HepG2 (cell line): ENCODE measurements around the gene SLC26A4. TPM values are rescaled to one million over a fixed set of nuclear protein-coding genes. Genes with fewer than 3 reads are reported as not detected.

Experiments
- ATAC-seq: fragments of 200-7000 bp; cut with Tn5 transposase; 3 replicates; pipeline ENCODE4 v1.9.1; 2020; ENCODE audit warnings: mild to moderate bottlenecking, moderate library complexity
- BruUV-seq: library from RNA; stranded (reverse); fragments of 400-500 nt; replicated peaks from 2 replicates; lab custom pipeline; 2021; lab: Mats Ljungman, UMichigan
- CTCF ChIA-PET: fragments of 300-600 bp; formaldehyde crosslinking; extraction: SDS; loops from one replicate; lab custom pipeline; 2021; ENCODE audit warnings: low total read pairs, inconsistent platforms, low intra/inter-chr PET ratio; lab: Yijun Ruan, JAX
- POLR2A ChIA-PET: fragments of 350-600 bp; sonication (Branson Sonifier 250); formaldehyde crosslinking; loops from one replicate; lab custom pipeline; 2020; ENCODE audit warnings: antibody characterized with exemption, inconsistent platforms; lab: Yijun Ruan, JAX
- DNase-seq: peaks from one replicate; pipeline ENCODE4 v3.0.0-alpha.2; 2015; ENCODE audit warnings: low spot score
- FAIRE-seq: peaks from 3 replicates; lab custom pipeline; 2011; peaks lifted over from hg19 to GRCh38; lab: Jason Lieb, UNC
- H2AFZ ChIP-seq: one replicate; pipeline ENCODE4 v1.6.1; 2011; ENCODE audit warnings: low read length, inconsistent platforms
- H3K27ac ChIP-seq: fragments of 300-600 bp; 3 replicates; pipeline ENCODE4 v1.8.0; 2011; ENCODE audit warnings: mixed run types, mild to moderate bottlenecking, mixed read lengths, low read length, inconsistent platforms; ENCODE audit not compliant: insufficient read depth; ENCODE audit errors: extremely low read length
- H3K27me3 ChIP-seq, 2 experiments: fragments of 200-600 bp in 1 of 2; 2 replicates in 1 of 2; 3 replicates in 1 of 2; pipeline versions ENCODE4 v1.6.0 to v1.8.0; 2011; ENCODE audit warnings: low read length in 2 of 2, mild to moderate bottlenecking in 2 of 2, moderate library complexity in 2 of 2, inconsistent platforms in 1 of 2; ENCODE audit not compliant: insufficient read depth in 2 of 2, control insufficient read depth in 1 of 2
- H3K36me3 ChIP-seq, 2 experiments: fragments of 200-600 bp in 1 of 2; replicated peaks in 1 of 2; 2 replicates in 1 of 2; 3 replicates in 1 of 2; pipeline versions ENCODE4 v1.5.1 to v1.8.0; 2011; ENCODE audit warnings: low read length in 2 of 2, inconsistent platforms in 1 of 2; ENCODE audit not compliant: insufficient read depth in 2 of 2, control insufficient read depth in 1 of 2
- H3K4me1 ChIP-seq: 2 replicates; pipeline ENCODE4 v1.5.1; 2012; ENCODE audit warnings: low read length, inconsistent platforms; ENCODE audit not compliant: insufficient read depth
- H3K4me2 ChIP-seq: 2 replicates; pipeline ENCODE4 v1.6.0; 2011; ENCODE audit warnings: low read depth, low read length, inconsistent platforms
- H3K4me3 ChIP-seq, 3 experiments: fragments of 200-600 bp in 1 of 3; sonication (generic), shearing (Covaris generic) in 1 of 3; replicated peaks in 1 of 3; 2 replicates each; pipeline ENCODE4 v1.5.1; 2011 to 2016; ENCODE audit warnings: low read length in 3 of 3, inconsistent platforms in 2 of 3, low read depth in 2 of 3, mild to moderate bottlenecking in 2 of 3, control low read depth in 1 of 3, mixed read lengths in 1 of 3; ENCODE audit not compliant: insufficient read depth in 1 of 3
- H3K79me2 ChIP-seq: one replicate; pipeline ENCODE4 v1.6.1; 2011; ENCODE audit warnings: low read length, inconsistent platforms; ENCODE audit not compliant: insufficient read depth
- H3K9ac ChIP-seq: 2 replicates; pipeline ENCODE4 v1.6.0; 2011; ENCODE audit warnings: mild to moderate bottlenecking, low read depth, low read length, inconsistent platforms; ENCODE audit not compliant: insufficient read depth
- H3K9me3 ChIP-seq: 2 replicates; pipeline ENCODE4 v1.5.1; 2012; ENCODE audit warnings: mild to moderate bottlenecking, low read length
- H4K20me1 ChIP-seq: 2 replicates; pipeline ENCODE4 v1.6.0; 2011; ENCODE audit warnings: inconsistent platforms, mild to moderate bottlenecking, low read length, moderate library complexity; ENCODE audit not compliant: insufficient read depth
- IKZF4 ChIP-seq: sonication (generic); formaldehyde crosslinking; IDR thresholded peaks from 2 replicates; pipeline ENCODE4 v1.5.1; 2020; ENCODE audit warnings: borderline replicate concordance, mild to moderate bottlenecking, low read depth, missing genetic modification reagents; ENCODE audit errors: not compliant biosample characterization
- IKZF5 ChIP-seq: IDR thresholded peaks from 2 replicates; pipeline ENCODE4 v1.6.1; 2018; ENCODE audit warnings: missing genetic modification reagents, mild to moderate bottlenecking, missing compliant biosample characterization
- MLX ChIP-seq: IDR thresholded peaks from 2 replicates; pipeline ENCODE4 v1.6.1; 2016
- USF2 ChIP-seq, 2 experiments: sonication (generic) in 1 of 2; formaldehyde crosslinking in 1 of 2; IDR thresholded peaks; 2 replicates each; pipeline versions ENCODE4 v1.5.1 to v1.6.1; 2011 to 2020; ENCODE audit warnings: borderline replicate concordance in 1 of 2, low read depth in 1 of 2, low read length in 1 of 2, mild to moderate bottlenecking in 1 of 2, missing genetic modification reagents in 1 of 2, moderate library complexity in 1 of 2
- WGBS: methylation state at CpG from one replicate; pipeline ENCODE4 v1.1.6; 2017; ENCODE audit warnings: low lambda C conversion rate; 5-methylcytosine and 5-hydroxymethylcytosine counted together
- in situ Hi-C: cut with HindIII; loops from 2 replicates; pipeline ENCODE4 v1.10.0; 2017; ENCODE audit warnings: low pct_unique_long_range_greater_than_20kb; ENCODE audit not compliant: extremely low pct_ligation_motif_present
- intact Hi-C: fragments of 100-400 bp; cut with micrococcal nuclease; formaldehyde crosslinking; loops from one replicate; pipeline ENCODE4 v1.10.0; 2022; ENCODE audit not compliant: unreplicated experiment
- polyA plus RNA-seq, 8 experiments: library from polyadenylated mRNA; depleted of rRNA in 3 of 8; stranded (reverse) in 7 of 8; unstranded in 1 of 8; fragments of >200 nt; fragmentation: Illumina TruSeq in 4 of 8; extraction: Trizol in 4 of 8; gene quantifications; 2 replicates each; pipeline versions ENCODE4 v1.2.1 to v1.2.3, GENCODE V29; 2011 to 2016; ENCODE audit warnings: low read depth in 4 of 8, missing spikeins in 1 of 8, mixed read lengths in 1 of 8; ENCODE audit not compliant: insufficient read depth in 1 of 8
- total RNA-seq, 5 experiments: library from RNA; depleted of rRNA; stranded (reverse); fragments of >200 nt; fragmentation: Illumina TruSeq; extraction: Trizol; gene quantifications; 2 replicates each; pipeline ENCODE4 v1.2.3, GENCODE V29; 2016; ENCODE audit warnings: low read depth in 1 of 5

The SLC26A4 gene
- total and polyA plus RNA-seq, 2 of the 13 experiments (the other 11 are each of a cell fraction or from before 2014, with no cell fraction given), result 0.08 to 0.11 TPM

GRCh38 chr7:107614425-107614824 lies 46.2 kb upstream of the SLC26A4 start:
- POLR2A ChIA-PET, result no interaction called here

GRCh38 chr7:107615910-107616680 lies 44.5 kb upstream of the SLC26A4 start:
- no peaks in the 10 kb centered on the region for H3K9me3 ChIP-seq
- no peak for FAIRE-seq
- H3K9ac ChIP-seq, result no peak overlapping the region
- no peaks in the 10 kb centered on the region for H3K79me2 ChIP-seq
- no TSS peak for BruUV-seq
- CTCF ChIA-PET, result no interaction called here
- H3K4me1 ChIP-seq, result peaks cover 10% of the 10 kb centered on the region
- no peak for TF ChIP-seq MLX
- no peak for TF ChIP-seq IKZF5 (CRISPR knock-in tag)
- TF ChIP-seq IKZF4 (CRISPR knock-in tag), result no peak
- TF ChIP-seq, all 625 proteins: peak for 0
- Histone ChIP-seq H3K27me3 (no peaks in the 10 kb centered on the region), H3K4me3 (no peak overlapping the region), H3K36me3 (peaks cover 4 to 12% of the 10 kb centered on the region in 2 experiments; a peak in 4 of 5 replicates), H3K27ac (no peak overlapping the region), H3K4me2 (no peak overlapping the region), H4K20me1 (no peaks in the 10 kb centered on the region), H2AFZ (no peak overlapping the region)
- ATAC-seq (no peak), DNase-seq (no peak)
- intact Hi-C loops, result no loop called here
- POLR2A ChIA-PET, result no interaction called here
- in situ Hi-C loops, result no loop called here
- 98% methylated on average over 4 of the region's 4 CpGs for WGBS

More at GRCh38 chr7:107614425-107614824, 46.2 kb upstream of the SLC26A4 start:
- ATAC-seq (no peak), FAIRE-seq (no peak), DNase-seq (peak; percentile 15)
- intact Hi-C loops (no loop called here), in situ Hi-C loops (no loop called here)
- Histone ChIP-seq H3K4me2 (no peak overlapping the region), H3K4me3 (no peak overlapping the region), H3K9me3 (no peaks in the 10 kb centered on the region), H3K79me2 (no peaks in the 10 kb centered on the region), H4K20me1 (no peaks in the 10 kb centered on the region), H3K4me1 (peaks cover 2% of the 10 kb centered on the region; the same call in 1 of the 2 replicates), H3K27me3 (no peaks in the 10 kb centered on the region), H3K36me3 (peaks cover 4 to 12% of the 10 kb centered on the region in 2 experiments; a peak in 4 of 5 replicates), H3K27ac (no peak overlapping the region), H3K9ac (no peak overlapping the region), H2AFZ (no peak overlapping the region)
- BruUV-seq, result no TSS peak
- no peak for TF ChIP-seq USF2 (IDR thresholded peaks at IDR 0.05; ENCODE audit: low read depth, low read length)
- no peak for TF ChIP-seq USF2 (CRISPR knock-in tag; IDR thresholded peaks at IDR 0.05; ENCODE audit: borderline replicate concordance)
- CTCF ChIA-PET, result no interaction called here
